Skeletal muscle satellite cell (primary cell): ENCODE measurements around the gene ABCA3.

ENCODE experiments used
- H3K27me3 ChIP-seq: 2 replicates; pipeline ENCODE4 v1.7.0; 2013; ENCODE audit warnings: low read length; ENCODE audit not compliant: control insufficient read depth, insufficient read depth
- H3K36me3 ChIP-seq: 2 replicates; pipeline ENCODE4 v1.7.0; 2013; ENCODE audit warnings: mild to moderate bottlenecking, control low read depth, low read length; ENCODE audit not compliant: insufficient read depth
- H3K4me1 ChIP-seq: 2 replicates; pipeline ENCODE4 v1.7.0; 2013; ENCODE audit warnings: low read length; ENCODE audit not compliant: control insufficient read depth, insufficient read depth
- H3K4me2 ChIP-seq: 2 replicates; pipeline ENCODE4 v1.7.0; 2013; ENCODE audit warnings: mild to moderate bottlenecking, low read length
- H3K4me3 ChIP-seq: 2 replicates; pipeline ENCODE4 v1.7.0; 2013; ENCODE audit warnings: low read length
- H3K9ac ChIP-seq: 2 replicates; pipeline ENCODE4 v1.7.0; 2013; ENCODE audit warnings: mild to moderate bottlenecking, low read depth, low read length, moderate library complexity
- H3K9me3 ChIP-seq: replicated peaks from 2 replicates; pipeline ENCODE4 v1.7.0; 2013; ENCODE audit warnings: mild to moderate bottlenecking, control low read depth, low read length

ABCA3 gene

GRCh38 chr16:2284001-2284770 is 56.3 kb downstream of the ABCA3 start:
- Histone ChIP-seq H3K9ac (no peak overlapping the region), H3K9me3 (no peaks in the 10 kb centered on the region), H3K4me3 (no peak overlapping the region), H3K4me1 (no peaks in the 10 kb centered on the region), H3K36me3 (no peaks in the 10 kb centered on the region), H3K27me3 (peaks cover 7% of the 10 kb centered on the region), H3K4me2 (no peak overlapping the region)

- H3K4me2 ChIP-seq = no peak overlapping the region
- H3K27me3 ChIP-seq = peaks cover 10% of the 10 kb centered on the region
- no peaks in the 10 kb centered on the region for H3K4me1 ChIP-seq
- no peak overlapping the region for H3K4me3 ChIP-seq
- H3K9ac ChIP-seq = no peak overlapping the region
- H3K36me3 ChIP-seq = no peaks in the 10 kb centered on the region
- H3K9me3 ChIP-seq = no peaks in the 10 kb centered on the region
These were observed 57.5 kb downstream of the ABCA3 start for GRCh38 chr16:2282866-2283555.

DNA sequence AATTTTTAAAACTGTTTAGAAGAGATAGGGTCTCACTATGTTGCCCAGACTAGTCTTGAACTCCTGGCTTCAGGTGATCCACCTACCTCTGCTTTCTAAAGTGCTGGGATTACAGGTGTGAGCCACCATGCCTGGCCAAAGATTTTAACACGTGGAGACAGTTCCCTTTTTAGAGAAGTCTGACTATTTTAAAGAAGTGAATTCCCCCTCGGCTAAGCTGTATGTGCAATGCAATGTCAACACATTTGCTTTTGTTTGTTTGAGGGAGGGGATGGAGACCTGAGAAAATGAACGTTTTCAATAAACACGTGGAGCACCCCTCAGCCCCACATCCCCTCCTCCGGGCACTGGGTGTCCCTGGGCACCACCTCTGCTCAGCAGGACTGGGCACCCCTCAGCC is 58.3 kb downstream of the ABCA3 start:
- no peaks in the 10 kb centered on the region for H3K36me3 ChIP-seq
- no peak overlapping the region for H3K4me2 ChIP-seq
- no peak overlapping the region for H3K9ac ChIP-seq
- H3K27me3 ChIP-seq = peaks cover 10% of the 10 kb centered on the region
- no peak overlapping the region for H3K4me3 ChIP-seq
- no peaks in the 10 kb centered on the region for H3K9me3 ChIP-seq
- H3K4me1 ChIP-seq = no peaks in the 10 kb centered on the region

DNA sequence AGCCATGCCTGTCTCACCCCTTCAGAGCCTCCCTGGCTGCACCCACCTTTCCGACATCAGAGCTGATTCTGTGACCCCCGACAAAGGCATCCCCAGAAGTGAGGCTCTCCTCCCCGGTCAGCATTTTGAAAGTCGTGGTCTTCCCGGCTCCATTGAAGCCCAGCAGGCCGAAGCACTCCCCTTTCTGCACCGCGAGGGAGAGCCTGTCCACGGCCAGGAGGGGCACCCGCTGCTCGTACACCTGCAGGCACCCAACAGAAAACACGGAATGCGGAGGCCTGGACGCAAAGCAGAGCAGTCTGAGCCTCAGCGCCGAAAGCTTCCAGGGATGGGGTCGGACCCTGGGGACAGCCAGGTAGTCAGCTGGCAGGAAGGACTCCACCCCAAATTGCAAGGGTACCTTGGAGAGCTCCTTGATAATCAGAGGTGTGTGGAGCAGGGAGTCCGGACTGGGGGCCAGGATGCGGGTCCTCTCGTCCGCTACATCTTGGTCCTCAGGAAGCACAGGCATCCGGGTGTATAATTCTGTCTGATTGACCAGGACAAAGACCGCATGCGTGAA is 59.5 kb downstream of the ABCA3 start:
- Histone ChIP-seq H3K4me3 (no peak overlapping the region), H3K9me3 (no peaks in the 10 kb centered on the region), H3K9ac (no peak overlapping the region), H3K36me3 (no peaks in the 10 kb centered on the region), H3K4me2 (no peak overlapping the region), H3K27me3 (peaks cover 10% of the 10 kb centered on the region), H3K4me1 (no peaks in the 10 kb centered on the region)

DNA sequence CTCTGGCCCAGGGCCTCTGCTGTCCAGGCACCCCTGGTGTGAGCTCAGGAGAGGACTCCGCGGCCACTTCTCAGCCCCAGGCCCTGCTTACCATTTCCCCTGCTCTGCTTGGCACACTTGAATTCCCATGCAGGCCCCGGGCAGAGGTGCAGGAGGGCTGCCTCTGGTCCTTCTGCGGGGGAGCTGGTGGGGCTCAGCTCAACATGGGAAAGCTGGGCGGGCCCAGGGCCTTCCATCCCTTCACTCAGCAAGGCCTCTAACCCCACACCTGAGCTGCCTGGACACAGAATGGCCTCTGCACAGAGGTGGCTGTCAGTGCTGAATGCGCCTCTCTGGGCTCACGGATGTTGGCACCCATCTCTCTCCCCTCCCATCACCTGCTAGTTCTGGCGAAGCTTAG is 60.1 kb downstream of the ABCA3 start:
- Histone ChIP-seq H3K9ac (no peak overlapping the region), H3K4me3 (no peak overlapping the region), H3K9me3 (no peaks in the 10 kb centered on the region), H3K27me3 (peaks cover 10% of the 10 kb centered on the region), H3K36me3 (no peaks in the 10 kb centered on the region), H3K4me2 (no peak overlapping the region), H3K4me1 (no peaks in the 10 kb centered on the region)

DNA sequence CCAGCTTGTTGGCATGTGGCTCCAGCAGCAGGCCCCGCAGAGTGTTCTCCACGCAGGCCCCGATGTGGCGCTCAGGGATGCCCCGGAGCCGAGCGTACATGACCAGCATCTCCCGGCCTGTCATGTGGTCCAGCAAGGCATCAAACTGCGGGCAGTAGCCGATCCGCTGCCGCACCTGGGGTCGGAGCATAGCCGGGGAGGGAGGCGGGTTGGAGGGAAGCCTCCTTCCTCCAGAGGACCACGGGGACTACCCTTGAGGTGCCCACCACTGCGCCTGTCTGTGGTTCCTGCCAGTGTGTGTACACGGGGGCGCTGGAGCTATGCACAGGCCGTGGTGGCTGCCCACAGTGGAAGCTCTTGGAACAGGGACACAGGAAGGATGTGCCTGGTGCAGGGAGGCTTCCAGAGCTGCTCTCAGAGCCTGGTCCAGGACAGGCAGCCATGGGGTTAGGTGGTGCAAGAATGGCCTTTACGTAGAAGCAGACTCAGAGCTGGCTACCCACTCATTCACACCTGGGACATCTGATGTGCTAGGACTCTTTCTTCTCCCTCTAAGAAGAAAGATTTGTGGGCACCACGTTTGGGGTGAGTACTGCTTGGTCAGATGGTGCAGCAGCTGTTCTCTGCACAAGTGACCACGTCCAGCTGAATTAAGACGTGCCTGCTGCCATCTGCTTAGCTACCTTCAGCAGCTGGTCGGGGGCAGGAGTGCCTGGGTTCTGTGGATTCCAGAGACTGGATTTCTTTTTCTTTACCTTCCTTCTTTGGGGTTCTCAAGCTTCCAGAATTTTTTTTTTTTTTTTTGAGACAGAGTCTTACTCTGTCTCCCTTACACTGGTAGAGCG is 61.4 kb downstream of the ABCA3 start:
- H3K4me3 ChIP-seq = no peak overlapping the region
- H3K4me2 ChIP-seq = no peak overlapping the region
- H3K4me1 ChIP-seq = no peaks in the 10 kb centered on the region
- H3K36me3 ChIP-seq = no peaks in the 10 kb centered on the region
- H3K9ac ChIP-seq = no peak overlapping the region
- H3K9me3 ChIP-seq = no peaks in the 10 kb centered on the region
- peaks cover 10% of the 10 kb centered on the region for H3K27me3 ChIP-seq

GRCh38 chr16:2278272-2278608 is 62.3 kb downstream of the ABCA3 start:
- peaks cover 10% of the 10 kb centered on the region for H3K27me3 ChIP-seq
- H3K4me1 ChIP-seq = no peaks in the 10 kb centered on the region
- H3K4me2 ChIP-seq = no peak overlapping the region
- H3K9me3 ChIP-seq = no peaks in the 10 kb centered on the region
- H3K4me3 ChIP-seq = no peak overlapping the region
- H3K36me3 ChIP-seq = no peaks in the 10 kb centered on the region
- no peak overlapping the region for H3K9ac ChIP-seq

- Histone ChIP-seq H3K27me3 (peaks cover 10% of the 10 kb centered on the region), H3K4me2 (no peak overlapping the region), H3K36me3 (no peaks in the 10 kb centered on the region), H3K4me1 (no peaks in the 10 kb centered on the region), H3K9ac (no peak overlapping the region), H3K9me3 (no peaks in the 10 kb centered on the region), H3K4me3 (no peak overlapping the region)
These were observed 62.9 kb downstream of the ABCA3 start for GRCh38 chr16:2277466-2278271.

- H3K27me3 ChIP-seq = peaks cover 10% of the 10 kb centered on the region
- no peaks in the 10 kb centered on the region for H3K9me3 ChIP-seq
- no peak overlapping the region for H3K4me2 ChIP-seq
- no peaks in the 10 kb centered on the region for H3K4me1 ChIP-seq
- H3K9ac ChIP-seq = no peak overlapping the region
- no peaks in the 10 kb centered on the region for H3K36me3 ChIP-seq
- H3K4me3 ChIP-seq = no peak overlapping the region
These were observed 63.9 kb downstream of the ABCA3 start for GRCh38 chr16:2276368-2277195.
